ENCODE measurements around the gene AGO1. TPM values are rescaled to one million over a fixed set of nuclear protein-coding genes. Genes with fewer than 3 reads are reported as not detected.

AGO1 gene
- total and polyA plus RNA-seq, 2 of the 13 experiments (the other 11 are each of a cell fraction or from before 2014, with no cell fraction given), result 9.2 to 18.6 TPM

DNA sequence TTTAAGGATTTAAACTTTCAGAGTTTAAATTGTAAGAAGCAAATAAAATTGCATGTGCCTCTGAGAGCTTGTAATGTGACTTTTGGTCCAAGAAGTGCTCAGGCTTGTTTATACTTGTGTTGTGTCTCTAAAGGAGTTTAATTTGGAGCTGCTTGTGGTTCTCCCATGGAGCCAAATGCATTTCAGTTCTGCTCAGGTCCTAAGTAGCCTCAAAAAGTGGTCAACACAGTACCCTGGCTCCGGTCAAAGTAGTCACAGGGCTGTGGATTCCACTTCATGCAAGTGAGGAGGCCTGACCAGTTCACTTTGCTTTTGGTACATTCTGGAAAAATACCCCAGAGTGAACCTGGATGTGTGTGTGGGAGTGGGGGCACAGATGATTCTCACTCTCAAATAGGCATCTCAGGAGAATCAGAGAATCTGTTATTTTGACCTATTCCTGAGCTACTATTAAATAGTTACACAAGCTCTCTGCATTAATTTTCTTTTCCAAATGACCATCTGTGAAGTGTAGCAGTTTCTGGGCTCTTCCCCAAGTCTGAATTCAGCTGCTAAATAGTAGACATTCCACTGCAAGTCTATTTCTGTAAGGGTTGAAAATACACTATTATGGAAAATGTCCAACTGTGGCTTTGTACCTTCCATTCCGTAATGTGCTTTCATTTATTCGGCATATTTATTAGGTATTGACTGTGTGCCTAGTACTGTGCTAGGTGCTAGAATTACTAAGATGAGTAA lies 31.7 kb upstream of the AGO1 start (continued):
- TF ChIP-seq, protein P1, sequence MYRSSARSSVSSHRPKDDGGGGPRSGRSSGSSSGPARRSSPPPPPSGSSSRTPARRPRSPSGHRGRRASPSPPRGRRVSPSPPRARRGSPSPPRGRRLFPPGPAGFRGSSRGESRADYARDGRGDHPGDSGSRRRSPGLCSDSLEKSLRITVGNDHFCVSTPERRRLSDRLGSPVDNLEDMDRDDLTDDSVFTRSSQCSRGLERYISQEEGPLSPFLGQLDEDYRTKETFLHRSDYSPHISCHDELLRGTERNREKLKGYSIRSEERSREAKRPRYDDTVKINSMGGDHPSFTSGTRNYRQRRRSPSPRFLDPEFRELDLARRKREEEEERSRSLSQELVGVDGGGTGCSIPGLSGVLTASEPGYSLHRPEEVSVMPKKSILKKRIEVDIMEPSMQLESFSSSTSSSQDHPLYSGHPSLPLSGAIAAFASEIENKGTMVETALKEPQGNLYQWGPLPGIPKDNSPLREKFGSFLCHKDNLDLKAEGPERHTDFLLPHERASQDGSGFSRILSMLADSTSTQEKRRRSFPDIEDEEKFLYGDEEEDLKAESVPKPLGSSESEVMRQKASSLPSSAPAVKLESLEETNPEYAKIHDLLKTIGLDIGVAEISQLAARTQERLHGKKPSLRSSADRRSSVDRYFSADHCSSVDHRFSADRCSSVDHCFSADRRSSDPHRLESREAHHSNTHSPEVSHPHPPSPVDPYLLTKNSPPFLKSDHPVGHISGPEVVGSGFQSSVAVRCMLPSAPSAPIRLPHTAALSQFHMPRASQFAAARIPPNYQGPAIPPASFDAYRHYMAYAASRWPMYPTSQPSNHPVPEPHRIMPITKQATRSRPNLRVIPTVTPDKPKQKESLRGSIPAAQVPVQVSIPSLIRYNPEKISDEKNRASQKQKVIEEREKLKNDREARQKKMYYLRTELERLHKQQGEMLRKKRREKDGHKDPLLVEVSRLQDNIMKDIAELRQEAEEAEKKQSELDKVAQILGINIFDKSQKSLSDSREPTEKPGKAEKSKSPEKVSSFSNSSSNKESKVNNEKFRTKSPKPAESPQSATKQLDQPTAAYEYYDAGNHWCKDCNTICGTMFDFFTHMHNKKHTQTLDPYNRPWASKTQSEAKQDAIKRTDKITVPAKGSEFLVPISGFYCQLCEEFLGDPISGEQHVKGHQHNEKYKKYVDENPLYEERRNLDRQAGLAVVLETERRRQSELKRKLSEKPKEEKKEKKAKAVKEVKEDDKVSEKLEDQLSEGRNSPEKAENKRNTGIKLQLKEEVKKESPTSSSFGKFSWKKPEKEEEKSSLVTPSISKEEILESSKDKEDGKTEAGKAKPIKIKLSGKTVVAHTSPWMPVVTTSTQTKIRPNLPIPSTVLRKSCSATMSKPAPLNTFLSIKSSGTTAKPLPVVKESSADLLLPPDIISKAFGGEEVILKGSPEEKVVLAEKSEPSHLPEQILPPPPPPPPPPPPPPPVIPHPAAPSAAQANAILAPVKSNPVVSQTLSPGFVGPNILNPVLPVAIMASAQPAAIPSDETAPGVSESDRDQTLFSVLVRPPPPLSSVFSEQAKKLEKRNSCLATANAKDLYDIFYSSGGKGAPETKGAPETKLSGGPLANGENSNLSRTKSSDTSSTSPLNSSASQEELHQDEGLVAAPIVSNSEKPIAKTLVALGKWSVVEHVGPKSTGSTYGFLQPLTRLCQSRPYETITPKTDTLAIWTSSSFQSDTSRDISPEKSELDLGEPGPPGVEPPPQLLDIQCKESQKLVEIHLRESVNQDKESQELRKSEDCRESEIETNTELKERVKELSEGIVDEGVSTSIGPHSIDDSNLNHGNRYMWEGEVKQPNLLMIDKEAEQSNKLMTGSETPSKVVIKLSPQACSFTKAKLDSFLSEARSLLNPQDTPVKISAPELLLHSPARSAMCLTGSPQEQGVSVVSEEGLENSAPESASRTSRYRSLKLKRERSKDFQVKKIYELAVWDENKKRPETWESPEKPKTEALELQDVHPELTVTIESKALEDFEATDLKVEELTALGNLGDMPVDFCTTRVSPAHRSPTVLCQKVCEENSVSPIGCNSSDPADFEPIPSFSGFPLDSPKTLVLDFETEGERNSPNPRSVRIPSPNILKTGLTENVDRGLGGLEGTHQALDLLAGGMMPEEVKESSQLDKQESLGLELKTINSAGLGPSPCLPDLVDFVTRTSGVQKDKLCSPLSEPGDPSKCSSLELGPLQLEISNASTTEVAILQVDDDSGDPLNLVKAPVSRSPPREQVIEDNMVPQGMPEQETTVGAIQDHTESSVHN (CRISPR knock-in tag; IDR thresholded peaks at IDR 0.05), result no peak
- TF ChIP-seq, protein P2, sequence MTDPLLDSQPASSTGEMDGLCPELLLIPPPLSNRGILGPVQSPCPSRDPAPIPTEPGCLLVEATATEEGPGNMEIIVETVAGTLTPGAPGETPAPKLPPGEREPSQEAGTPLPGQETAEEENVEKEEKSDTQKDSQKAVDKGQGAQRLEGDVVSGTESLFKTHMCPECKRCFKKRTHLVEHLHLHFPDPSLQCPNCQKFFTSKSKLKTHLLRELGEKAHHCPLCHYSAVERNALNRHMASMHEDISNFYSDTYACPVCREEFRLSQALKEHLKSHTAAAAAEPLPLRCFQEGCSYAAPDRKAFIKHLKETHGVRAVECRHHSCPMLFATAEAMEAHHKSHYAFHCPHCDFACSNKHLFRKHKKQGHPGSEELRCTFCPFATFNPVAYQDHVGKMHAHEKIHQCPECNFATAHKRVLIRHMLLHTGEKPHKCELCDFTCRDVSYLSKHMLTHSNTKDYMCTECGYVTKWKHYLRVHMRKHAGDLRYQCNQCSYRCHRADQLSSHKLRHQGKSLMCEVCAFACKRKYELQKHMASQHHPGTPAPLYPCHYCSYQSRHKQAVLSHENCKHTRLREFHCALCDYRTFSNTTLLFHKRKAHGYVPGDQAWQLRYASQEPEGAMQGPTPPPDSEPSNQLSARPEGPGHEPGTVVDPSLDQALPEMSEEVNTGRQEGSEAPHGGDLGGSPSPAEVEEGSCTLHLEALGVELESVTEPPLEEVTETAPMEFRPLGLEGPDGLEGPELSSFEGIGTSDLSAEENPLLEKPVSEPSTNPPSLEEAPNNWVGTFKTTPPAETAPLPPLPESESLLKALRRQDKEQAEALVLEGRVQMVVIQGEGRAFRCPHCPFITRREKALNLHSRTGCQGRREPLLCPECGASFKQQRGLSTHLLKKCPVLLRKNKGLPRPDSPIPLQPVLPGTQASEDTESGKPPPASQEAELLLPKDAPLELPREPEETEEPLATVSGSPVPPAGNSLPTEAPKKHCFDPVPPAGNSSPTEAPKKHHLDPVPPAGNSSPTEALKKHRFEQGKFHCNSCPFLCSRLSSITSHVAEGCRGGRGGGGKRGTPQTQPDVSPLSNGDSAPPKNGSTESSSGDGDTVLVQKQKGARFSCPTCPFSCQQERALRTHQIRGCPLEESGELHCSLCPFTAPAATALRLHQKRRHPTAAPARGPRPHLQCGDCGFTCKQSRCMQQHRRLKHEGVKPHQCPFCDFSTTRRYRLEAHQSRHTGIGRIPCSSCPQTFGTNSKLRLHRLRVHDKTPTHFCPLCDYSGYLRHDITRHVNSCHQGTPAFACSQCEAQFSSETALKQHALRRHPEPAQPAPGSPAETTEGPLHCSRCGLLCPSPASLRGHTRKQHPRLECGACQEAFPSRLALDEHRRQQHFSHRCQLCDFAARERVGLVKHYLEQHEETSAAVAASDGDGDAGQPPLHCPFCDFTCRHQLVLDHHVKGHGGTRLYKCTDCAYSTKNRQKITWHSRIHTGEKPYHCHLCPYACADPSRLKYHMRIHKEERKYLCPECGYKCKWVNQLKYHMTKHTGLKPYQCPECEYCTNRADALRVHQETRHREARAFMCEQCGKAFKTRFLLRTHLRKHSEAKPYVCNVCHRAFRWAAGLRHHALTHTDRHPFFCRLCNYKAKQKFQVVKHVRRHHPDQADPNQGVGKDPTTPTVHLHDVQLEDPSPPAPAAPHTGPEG (CRISPR knock-in tag; IDR thresholded peaks at IDR 0.05), result no peak
- TF ChIP-seq TBX3 (IDR thresholded peaks at IDR 0.05; ENCODE audit: borderline replicate concordance) (no peak), ELF3 (CRISPR knock-in tag; IDR thresholded peaks at IDR 0.05) (no peak), MAFF (IDR thresholded peaks at IDR 0.05; ENCODE audit: low read depth, low read length) (no peak), ZNF556 (CRISPR knock-in tag; IDR thresholded peaks at IDR 0.05; ENCODE audit: borderline replicate concordance) (no peak)
- TF ChIP-seq, protein P3, sequence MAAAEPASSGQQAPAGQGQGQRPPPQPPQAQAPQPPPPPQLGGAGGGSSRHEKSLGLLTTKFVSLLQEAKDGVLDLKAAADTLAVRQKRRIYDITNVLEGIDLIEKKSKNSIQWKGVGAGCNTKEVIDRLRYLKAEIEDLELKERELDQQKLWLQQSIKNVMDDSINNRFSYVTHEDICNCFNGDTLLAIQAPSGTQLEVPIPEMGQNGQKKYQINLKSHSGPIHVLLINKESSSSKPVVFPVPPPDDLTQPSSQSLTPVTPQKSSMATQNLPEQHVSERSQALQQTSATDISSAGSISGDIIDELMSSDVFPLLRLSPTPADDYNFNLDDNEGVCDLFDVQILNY (CRISPR knock-in tag; conservative IDR thresholded peaks at IDR 0.05), result no peak
